Subcutaneous abdominal adipose tissue (tissue), 5 donors: ENCODE measurements around the gene MAPK12.

Experiments used
- H3K27ac ChIP-seq: one replicate; pipeline ENCODE4 v1.7.0; 2013; ENCODE audit warnings: low read depth, mild to moderate bottlenecking, inconsistent platforms, low read length, moderate library complexity
- H3K27me3 ChIP-seq, 5 donors: one replicate each; pipeline ENCODE4 v1.7.0; 2013; ENCODE audit warnings: low read length in 5 of 5, inconsistent platforms in 1 of 5; ENCODE audit not compliant: control insufficient read depth in 5 of 5, insufficient read depth in 4 of 5
- H3K36me3 ChIP-seq, 5 donors: one replicate each; pipeline ENCODE4 v1.7.0; 2013; ENCODE audit warnings: low read length in 5 of 5; ENCODE audit not compliant: control insufficient read depth in 5 of 5, insufficient read depth in 5 of 5
- H3K4me1 ChIP-seq, 5 donors: one replicate each; pipeline ENCODE4 v1.7.0; 2013; ENCODE audit warnings: low read length in 5 of 5, mild to moderate bottlenecking in 3 of 5, moderate library complexity in 1 of 5; ENCODE audit not compliant: control insufficient read depth in 5 of 5, insufficient read depth in 5 of 5
- H3K4me3 ChIP-seq, 5 donors: one replicate each; pipeline ENCODE4 v1.7.0; 2013; ENCODE audit warnings: low read length in 5 of 5, low read depth in 1 of 5
- H3K9ac ChIP-seq, 5 donors: one replicate each; pipeline ENCODE4 v1.7.0; 2013; ENCODE audit warnings: low read length in 5 of 5, mild to moderate bottlenecking in 4 of 5, moderate library complexity in 3 of 5
- H3K9me3 ChIP-seq, 5 donors: one replicate each; pipeline ENCODE4 v1.7.0; 2013; ENCODE audit warnings: low read length in 5 of 5; ENCODE audit not compliant: control insufficient read depth in 5 of 5
- donor health status: healthy.
- donor health status: healthy.
- donor health status: healthy.
- donor health status: healthy.
- donor health status: healthy.

The MAPK12 gene

GRCh38 chr22:50299785-50300619, 38.5 kb upstream of the MAPK12 start:
- Histone ChIP-seq H3K9me3 (no peaks in the 10 kb centered on the region), H3K4me1 (peaks cover 1 to 75% (median 69%) of the 10 kb centered on the region in 5 donors), H3K27ac (no peak overlapping the region), H3K4me3 (peak overlapping the region in 3 of 5 donors; percentile 38 to 49 (median 44)), H3K9ac (peak overlapping the region in 1 of 5 donors; percentile 35), H3K36me3 (peaks cover 0 to 8% (median 0%) of the 10 kb centered on the region in 5 donors), H3K27me3 (no peaks in the 10 kb centered on the region)

GRCh38 chr22:50298937-50299784, 37.7 kb upstream of the MAPK12 start:
- Histone ChIP-seq H3K9me3 (no peaks in the 10 kb centered on the region), H3K9ac (peak overlapping the region in 1 of 5 donors; percentile 35), H3K27ac (no peak overlapping the region), H3K4me3 (peak overlapping the region in 3 of 5 donors; percentile 38 to 49 (median 44)), H3K27me3 (no peaks in the 10 kb centered on the region), H3K36me3 (peaks cover 0 to 8% (median 0%) of the 10 kb centered on the region in 5 donors), H3K4me1 (peaks cover 3 to 75% (median 68%) of the 10 kb centered on the region in 5 donors)

- H3K9ac ChIP-seq = no peak overlapping the region
- H3K27ac ChIP-seq = no peak overlapping the region
- H3K27me3 ChIP-seq = no peaks in the 10 kb centered on the region
- no peaks in the 10 kb centered on the region for H3K9me3 ChIP-seq
- peaks cover 2 to 74% (median 68%) of the 10 kb centered on the region in 5 donors for H3K4me1 ChIP-seq
- H3K4me3 ChIP-seq = no peak overlapping the region
- H3K36me3 ChIP-seq = peaks cover 0 to 6% (median 0%) of the 10 kb centered on the region in 5 donors
Observed at GRCh38 chr22:50298266-50298637, 36.8 kb upstream of the MAPK12 start.

- Histone ChIP-seq H3K27me3 (no peaks in the 10 kb centered on the region), H3K4me3 (no peak overlapping the region), H3K9ac (peak overlapping the region in 1 of 5 donors; percentile 43), H3K27ac (peak overlapping the region; percentile 30), H3K9me3 (no peaks in the 10 kb centered on the region), H3K36me3 (peaks cover 0 to 6% (median 0%) of the 10 kb centered on the region in 5 donors), H3K4me1 (peaks cover 2 to 74% (median 68%) of the 10 kb centered on the region in 5 donors)
Observed at GRCh38 chr22:50297510-50298265, 36.2 kb upstream of the MAPK12 start.

- peak overlapping the region in 1 of 5 donors; percentile 43 for H3K9ac ChIP-seq
- peaks cover 2 to 72% (median 66%) of the 10 kb centered on the region in 5 donors for H3K4me1 ChIP-seq
- no peak overlapping the region for H3K4me3 ChIP-seq
- no peaks in the 10 kb centered on the region for H3K9me3 ChIP-seq
- H3K36me3 ChIP-seq = peaks cover 0 to 6% (median 0%) of the 10 kb centered on the region in 5 donors
- peak overlapping the region; percentile 30 for H3K27ac ChIP-seq
- no peaks in the 10 kb centered on the region for H3K27me3 ChIP-seq
Observed at GRCh38 chr22:50296658-50297490, 35.4 kb upstream of the MAPK12 start.

GRCh38 chr22:50294319-50294656, 32.8 kb upstream of the MAPK12 start:
- Histone ChIP-seq H3K9ac (peak overlapping the region in 3 of 5 donors; percentile 26 to 77 (median 61)), H3K4me1 (peaks cover 2 to 54% (median 44%) of the 10 kb centered on the region in 5 donors), H3K4me3 (peak overlapping the region in 3 of 5 donors; percentile 6 to 58 (median 22)), H3K27me3 (no peaks in the 10 kb centered on the region), H3K36me3 (peaks cover 0 to 23% (median 16%) of the 10 kb centered on the region in 5 donors), H3K27ac (peak overlapping the region; percentile 86), H3K9me3 (no peaks in the 10 kb centered on the region)

- H3K27ac ChIP-seq = peak overlapping the region; percentile 86
- peak overlapping the region in 3 of 5 donors; percentile 22 to 58 (median 54) for H3K4me3 ChIP-seq
- peaks cover 2 to 50% (median 40%) of the 10 kb centered on the region in 5 donors for H3K4me1 ChIP-seq
- peak overlapping the region in 4 of 5 donors; percentile 1 to 77 (median 54) for H3K9ac ChIP-seq
- H3K9me3 ChIP-seq = no peaks in the 10 kb centered on the region
- H3K36me3 ChIP-seq = peaks cover 0 to 29% (median 23%) of the 10 kb centered on the region in 5 donors
- H3K27me3 ChIP-seq = no peaks in the 10 kb centered on the region
Observed at GRCh38 chr22:50293441-50294318, 32.2 kb upstream of the MAPK12 start.

GRCh38 chr22:50292643-50293440, 31.4 kb upstream of the MAPK12 start:
- Histone ChIP-seq H3K36me3 (peaks cover 0 to 38% (median 31%) of the 10 kb centered on the region in 5 donors), H3K9ac (peak overlapping the region in 3 of 5 donors; percentile 40 to 73 (median 64)), H3K27me3 (no peaks in the 10 kb centered on the region), H3K4me1 (peaks cover 2 to 49% (median 40%) of the 10 kb centered on the region in 5 donors), H3K9me3 (no peaks in the 10 kb centered on the region), H3K27ac (peak overlapping the region; percentile 86), H3K4me3 (peak overlapping the region in 3 of 5 donors; percentile 17 to 58 (median 54))
